Activated CD8-positive, alpha-beta memory T cell treated with anti-CD3 and anti-CD28 coated beads for 4 hours (primary cell): ENCODE data around the gene NTN4.
"Not testable (repeated sequence)": the region's sequence is repeated elsewhere in the genome, so short reads cannot be mapped to it uniquely, and the experiment has no call there.

Experiments used
- DNase-seq, 2 donors: peaks; one replicate each; pipeline ENCODE4 v3.0.0-alpha.2; 2020; ENCODE audit warnings: low read depth in 2 of 2

The NTN4 gene

DNA sequence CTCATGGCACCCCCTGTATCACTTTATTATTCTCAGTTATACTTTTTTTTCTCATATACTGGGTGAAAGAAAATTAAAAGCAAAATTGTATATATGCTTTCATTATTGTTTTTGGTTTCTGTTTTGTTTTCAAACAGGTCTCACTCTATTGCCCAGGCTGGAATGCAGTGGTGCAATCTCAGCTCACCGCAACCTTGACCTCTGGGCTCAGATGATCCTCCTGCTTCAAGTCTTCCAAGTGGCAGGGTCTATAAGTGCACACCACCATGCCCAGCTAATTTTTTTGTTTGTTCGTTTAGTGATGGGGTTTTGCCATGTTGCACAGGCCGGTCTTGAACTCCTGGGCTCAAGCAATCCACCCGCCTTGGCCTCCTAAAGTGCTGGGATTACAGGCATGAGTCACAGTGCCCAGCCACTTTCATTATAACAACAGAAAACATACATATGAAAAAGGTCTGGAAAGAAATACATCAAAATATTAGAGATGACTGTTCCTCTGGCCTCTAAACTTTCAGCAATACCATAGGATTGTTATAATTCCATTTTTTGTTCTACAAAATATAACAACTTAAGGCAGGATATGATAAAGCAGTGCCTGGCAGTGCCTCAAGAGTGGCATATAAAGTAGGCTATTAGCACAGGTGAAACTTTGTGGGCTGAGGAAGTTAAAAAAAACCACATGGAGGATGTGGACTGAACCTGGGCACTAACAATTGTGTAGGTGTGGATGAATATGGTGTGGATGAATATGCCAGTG, 5.8 kb upstream of the NTN4 start:
- no peak for DNase-seq

DNA sequence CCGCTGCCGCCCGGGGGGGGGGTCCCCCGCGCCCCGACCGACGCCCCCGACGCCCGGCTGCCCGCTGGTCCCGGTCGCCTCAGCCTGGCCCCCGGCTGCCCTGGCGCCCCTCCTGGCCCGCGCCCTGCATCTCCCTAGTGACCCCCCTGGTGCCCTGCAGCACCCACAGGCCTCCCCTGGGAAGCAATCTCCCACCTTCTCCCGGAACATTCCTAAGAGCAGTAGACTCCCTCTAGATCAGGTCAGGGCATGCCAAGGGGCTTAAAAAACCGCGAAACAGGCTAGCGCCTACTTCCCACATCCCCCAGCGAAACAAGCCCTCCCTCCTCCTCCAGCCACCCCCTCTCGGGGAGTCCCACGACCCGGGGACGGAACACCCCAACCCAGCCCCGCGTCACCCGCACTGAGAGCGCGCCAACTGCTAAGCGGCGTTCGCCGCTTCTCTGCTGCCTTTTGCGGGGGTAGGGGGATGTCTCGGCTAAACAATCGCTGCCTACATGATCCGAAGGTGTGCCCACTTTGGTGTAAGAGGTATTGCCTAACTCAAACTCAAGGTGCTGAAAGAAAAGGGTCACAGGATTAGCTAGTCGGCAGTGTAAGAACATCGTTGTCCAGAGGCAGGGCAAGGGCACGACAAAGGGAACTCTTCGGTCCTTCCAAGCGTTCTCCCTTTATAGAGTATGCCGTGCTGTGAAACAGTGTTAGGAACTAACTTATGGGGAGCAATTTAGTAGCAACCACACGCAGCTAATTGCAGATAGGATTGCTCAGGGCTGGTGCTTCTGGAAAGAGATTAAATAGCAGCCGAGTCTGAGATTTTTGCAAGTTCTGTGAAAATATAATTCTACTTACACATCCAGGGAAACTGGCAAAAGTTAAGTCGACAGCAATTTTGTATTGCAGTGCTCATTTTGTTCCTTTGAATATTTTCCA, 619 bp upstream of the NTN4 start:
- no peak for DNase-seq

DNA sequence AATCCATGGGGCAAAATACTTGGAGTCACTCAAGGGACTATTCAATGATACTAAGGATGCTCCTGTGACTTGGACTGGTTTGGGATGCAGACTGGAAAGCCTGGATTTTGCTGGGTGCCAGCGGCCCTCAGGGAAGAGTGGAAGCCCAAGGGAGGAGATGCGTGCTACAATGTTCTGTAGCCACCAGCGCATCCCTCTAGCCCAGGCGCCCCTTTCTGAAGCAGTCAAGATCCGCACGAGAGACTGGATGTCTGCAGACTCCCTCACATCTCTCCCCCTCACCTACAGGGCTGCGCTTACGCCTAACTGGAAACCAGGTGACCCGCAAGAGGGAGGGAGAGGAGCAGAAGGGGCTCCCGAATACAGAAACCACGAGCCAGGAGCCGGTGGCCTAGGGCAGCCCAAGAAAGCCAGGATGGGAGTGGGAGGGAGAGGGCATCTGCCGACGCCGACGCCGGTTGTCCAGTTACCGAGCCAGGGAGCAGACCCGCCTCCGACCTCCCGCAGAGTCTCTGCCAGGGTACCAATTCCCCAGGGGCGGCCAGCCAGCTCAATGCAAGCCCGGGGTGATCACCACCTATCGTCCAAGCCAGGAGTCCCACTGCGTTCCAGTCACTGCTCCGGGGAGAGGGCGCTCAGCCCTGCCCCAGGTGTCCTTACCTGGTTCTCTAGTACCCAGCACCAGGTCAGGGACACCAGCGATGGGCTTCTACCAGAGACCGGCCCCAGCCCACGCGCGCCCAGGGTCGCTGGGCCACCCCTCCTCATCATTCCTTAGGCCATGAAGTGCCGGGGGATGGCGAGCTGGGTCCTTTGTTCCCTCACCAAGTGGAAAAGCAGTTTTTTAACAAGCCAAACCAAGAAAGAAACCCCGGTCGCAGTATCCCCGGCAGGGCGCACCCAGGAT, 1.2 kb downstream of the NTN4 start:
- no peak for DNase-seq

DNA sequence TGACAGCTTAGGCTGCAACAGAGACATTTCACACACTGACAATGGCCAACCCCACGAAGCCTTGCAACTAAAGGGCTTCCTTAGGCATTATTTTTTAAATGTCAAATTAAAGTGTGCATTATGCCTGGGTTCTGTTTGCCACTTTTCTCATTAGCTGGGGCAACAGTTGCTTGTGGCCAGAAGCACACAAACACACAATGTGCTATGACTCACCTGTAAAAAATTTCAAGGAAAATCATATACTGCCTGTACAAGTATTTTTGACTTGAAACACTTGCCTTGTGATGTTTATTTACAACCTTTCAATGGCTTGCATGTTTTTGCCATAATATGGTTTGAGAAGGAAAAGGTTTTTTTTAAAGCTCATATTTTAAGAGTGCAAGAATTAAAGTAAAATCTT, 1.9 kb downstream of the NTN4 start:
- DNase-seq, result no peak

DNA sequence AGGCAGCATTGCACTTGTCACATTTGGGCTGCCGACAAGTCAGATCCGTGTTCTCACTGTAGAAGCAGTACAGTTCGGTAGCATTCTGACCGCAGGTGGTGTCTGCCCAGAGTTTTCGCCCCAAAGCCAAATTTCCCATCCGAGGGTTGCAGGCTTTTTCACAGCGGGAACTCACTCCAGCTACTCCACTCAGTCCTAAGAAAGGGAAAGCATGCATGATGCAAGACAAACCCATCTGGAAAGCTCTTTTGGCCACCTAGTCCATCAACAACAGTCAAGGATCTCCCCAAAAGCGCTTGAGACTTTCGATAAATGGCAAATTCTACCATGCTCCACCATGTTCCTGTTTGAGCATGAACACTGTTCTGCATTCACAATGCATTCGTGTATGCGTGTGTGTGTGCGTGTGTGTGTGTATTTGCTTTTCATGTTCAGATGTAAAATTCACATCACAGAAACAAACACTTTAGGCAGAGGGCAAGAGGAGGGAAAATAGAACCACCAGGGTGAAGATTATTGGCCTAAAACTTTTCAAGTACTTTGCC, 3.2 kb downstream of the NTN4 start:
- no peak for DNase-seq

DNA sequence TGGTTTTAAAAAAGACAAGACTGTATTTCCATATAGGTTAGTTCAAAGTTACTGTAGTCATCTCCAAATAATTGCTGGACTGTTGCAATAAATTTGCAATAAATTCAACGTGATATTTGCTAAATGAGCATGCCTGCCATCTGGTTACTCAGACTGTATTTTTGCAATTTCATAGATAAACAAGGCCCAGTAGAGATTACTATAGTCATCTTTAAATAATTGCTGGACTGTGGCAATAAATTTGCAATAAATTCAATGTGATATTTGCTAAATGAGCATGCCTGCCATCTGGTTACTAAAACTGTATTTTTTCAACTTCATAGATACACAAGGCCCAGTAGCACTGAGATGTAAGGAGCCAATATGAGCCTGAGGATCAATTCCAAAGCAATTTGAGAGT, 5.6 kb downstream of the NTN4 start:
- DNase-seq, result no peak

DNA sequence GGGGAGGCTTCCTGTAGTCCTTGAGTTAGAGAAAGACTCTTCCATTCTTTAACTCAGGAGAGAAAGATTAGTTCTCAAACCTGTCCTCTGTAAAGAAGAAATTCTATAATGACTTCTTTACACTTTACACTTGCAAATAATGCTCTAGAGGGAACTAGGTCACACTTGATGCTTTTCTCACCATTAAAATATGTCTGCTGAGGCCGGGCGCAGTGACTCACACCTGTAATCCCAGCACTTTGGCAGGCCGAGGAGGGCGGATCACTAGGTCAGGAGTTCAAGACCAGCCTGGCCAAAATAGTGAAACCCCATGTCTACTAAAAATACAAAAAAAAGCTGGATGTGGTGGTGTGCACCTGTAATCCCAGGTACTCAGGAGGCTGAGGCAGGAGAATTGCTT, 6.3 kb downstream of the NTN4 start:
- no peak for DNase-seq

DNA sequence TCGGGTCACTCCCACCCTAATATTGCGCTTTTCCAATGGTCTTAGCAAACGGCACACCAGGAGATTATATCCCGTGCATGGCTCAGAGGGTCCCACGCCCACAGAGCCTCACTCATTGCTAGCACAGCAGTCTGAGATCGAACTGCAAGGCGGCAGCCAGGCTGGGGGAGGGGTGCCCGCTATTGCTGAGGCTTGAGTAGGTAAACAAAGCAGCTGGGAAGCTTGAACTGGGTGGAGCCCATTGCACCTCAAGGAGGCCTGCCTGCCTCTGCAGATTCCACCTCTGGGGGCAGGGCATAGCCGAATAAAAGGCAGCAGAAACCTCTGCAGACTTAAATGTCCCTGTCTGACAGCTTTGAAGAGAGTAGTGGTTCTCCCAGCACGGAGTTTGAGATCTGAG, 15.1 kb downstream of the NTN4 start:
- not testable (repeated sequence) for DNase-seq

DNA sequence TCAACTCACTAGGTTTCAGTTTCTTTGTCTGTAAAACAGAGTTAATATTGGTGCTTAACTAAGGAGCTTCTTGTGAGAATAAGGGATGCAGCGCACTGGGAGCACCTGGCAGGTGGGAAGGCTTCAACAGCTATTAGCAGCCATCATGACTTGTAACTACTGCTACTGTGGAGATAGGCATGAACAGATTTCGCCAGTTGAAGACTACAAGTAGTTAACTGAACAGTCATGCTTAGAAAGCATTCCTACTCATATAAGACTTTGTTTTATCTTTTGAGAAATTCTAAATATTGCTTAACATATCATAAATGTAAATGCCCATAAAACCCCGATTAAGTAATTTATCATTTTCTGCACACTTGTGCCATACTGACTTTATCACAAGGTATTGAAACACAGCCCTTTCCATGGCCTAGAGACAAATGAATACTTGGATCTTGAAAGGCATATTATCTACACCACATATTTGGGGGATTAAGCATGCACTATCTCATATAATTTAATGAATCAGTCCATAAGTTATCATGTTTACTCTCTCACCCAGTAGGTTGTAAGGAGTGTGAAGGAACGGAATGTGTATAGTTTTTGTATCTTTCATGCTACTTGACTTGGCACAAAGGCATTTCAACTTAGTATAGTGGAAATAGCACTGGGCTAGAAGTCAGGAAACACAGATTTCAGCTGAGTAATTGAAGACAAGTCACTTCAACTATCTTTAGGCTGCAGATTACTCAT, 16.1 kb downstream of the NTN4 start:
- DNase-seq, result no peak

DNA sequence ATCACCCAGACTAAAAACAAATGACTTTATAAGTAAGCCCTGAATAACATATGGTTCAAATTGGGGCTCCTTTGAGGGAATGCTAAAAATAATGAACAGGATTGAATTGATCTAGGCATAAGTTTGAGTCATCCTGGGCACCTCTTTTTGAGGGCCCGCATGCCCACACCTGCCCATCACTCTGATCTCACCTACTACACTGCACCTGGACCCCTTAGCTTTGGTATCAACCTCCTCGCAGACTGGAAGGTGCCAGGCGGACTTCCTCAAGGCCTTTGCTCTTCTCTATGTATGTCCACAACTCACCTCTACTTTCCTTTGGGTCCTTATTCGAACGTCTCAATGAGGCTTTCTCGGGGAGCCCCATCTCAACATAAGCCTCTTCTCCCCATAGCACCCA, 17.2 kb downstream of the NTN4 start:
- no peak for DNase-seq

DNA sequence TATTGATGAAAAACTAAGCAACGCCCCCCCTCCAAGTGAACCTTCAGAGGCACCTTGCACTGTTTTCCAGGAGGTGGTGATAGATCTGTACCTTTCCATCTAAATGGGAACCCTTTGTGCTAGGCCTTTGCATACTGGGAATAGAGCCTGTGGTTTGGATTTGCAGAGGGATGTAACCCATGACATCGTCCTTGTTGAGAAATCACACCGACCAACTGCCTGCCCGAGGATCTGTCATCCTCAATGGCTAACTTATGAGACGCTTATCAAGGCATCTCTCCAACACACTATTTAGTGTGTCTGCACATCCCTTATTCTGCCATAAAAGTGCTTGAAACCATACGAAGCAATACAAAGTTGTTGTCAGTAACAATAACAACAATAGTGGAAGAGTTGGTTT, 22.9 kb downstream of the NTN4 start:
- DNase-seq, result no peak

DNA sequence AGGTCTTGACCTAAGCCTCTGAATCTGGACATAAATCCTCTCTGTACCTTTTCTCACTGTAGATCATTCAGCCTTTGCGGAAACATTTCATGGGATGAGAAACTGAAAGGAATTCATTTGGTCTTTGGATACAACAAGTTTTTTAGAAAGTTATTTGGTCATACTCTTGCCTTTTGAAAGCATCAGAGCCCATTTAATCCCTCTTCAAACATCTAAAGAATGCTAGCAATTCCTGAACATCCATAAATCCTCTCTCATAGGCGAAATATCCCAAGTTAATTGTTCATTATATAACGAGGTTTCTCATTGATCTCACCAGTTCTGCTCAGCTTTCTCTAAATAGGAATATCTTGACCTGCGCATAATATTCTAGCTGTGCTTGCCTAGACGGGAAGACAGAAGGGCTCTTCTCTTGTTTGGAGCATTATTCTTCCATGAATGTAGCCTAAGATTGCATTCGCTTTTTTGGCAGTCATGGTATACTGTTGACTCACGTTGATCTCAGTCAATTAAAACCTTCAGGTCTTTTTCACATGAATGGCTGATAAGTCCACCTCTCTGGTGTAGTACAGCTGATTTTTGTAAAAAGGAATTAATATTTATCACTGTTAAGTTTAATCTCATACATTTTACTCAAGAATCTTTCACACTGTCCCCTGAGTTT, 24.1 kb downstream of the NTN4 start:
- no peak for DNase-seq

DNA sequence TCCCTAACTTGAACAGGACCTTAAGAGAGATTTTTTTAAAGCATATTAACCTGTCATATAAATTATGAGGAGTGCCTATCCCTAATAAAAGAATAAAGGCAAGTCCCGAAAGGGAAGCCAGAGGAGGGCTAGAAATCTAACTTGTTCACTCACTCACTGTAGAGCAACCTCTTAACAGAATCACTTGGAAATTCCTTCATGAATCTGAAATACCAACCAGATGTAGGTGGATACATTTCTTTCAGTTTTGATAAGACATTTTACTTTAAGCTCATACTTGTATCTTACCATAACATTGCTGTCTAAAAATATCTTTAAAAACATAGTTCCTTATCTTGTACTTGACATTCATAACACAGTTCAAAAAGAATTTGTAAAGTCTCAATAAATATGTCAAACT, 25.7 kb downstream of the NTN4 start:
- DNase-seq, result no peak

DNA sequence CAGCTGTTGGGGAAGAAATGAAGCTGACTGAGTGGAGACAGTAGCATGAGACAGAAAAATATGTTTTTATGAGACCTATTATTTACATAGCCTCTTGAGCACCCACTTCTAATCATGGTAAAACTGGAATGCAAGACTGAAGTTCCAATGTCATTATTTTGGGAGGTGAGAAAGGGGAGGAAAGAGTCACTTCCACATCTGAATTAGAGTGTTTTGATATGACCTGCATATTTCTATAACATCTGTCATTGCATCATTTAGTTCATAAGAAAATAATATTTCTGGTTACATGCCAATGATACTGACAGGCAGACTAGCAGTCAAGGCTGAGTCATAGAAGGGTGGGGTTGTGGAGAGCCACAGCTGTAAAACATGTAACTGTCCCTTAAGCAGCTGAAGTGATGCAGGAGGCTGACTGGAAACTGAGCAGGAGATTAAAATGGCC, 26.7 kb downstream of the NTN4 start:
- DNase-seq, result no peak

DNA sequence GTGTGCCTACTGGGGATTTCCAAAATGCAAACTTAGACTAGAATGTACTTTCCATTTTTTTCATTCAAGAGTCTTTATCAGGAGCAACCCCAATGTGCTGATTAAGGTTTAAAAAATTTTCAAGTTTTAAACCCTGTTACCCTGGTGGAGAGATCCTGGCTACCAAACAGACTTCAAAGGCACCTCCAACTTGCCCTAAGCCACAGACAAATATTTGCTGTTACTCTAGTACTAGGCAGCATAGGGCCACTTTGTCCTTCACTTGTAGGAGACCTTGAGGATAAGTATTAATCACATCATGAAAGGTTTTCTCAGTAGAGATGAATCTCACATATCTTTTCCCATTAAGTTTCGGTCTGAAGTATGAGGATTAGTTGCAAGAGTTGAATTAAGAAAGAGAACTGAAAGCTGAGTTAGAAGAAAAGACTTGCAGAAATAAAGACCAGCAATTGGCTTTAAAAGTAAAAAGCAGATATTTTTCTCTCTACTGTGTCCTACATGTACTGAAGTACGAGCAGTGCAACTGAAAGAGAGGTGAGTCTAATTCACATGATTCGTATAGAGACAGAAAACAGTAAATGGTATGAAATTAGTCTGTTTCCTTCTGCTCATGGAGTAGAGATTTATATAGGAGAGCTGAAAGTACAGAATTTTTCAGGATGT, 28.3 kb downstream of the NTN4 start:
- no peak for DNase-seq

DNA sequence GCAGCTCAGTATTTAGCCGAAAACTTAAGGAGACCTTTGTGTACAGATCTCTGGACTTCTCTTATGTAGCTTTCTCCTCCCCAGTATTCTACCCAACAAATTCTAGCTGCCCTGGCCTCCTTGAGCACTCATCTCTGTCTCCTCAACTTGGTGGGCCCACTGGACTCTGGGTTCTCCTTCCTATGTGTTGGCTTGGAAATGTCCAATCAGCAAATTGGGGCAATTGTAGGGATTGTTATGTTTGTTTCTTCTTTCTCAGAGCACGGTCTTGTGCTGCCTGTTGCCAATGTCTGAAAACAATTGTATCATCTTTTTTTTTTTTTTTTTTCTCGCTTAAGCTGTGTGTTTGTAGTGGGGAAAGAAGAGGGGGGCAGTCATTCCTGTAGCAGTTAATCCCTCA, 30.2 kb downstream of the NTN4 start:
- DNase-seq, result no peak

DNA sequence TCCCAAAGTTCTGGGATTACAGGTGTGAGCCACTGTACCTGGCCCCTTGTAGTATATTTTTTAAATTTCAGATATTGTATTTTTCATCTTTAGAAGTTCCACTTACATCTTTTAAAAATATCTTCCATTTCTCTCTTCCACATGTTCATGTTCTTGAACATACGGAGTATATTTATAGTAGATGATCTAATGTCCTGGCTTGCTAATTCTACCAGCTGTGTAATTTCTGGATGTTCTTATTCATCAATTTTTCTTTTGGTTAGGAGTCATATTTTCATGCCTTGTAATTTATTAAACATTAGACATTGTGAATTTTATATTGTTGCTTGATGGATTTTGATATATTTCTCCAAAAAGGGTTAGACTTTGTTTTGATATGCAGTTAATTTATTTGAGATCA, 30.8 kb downstream of the NTN4 start:
- DNase-seq, result no peak

DNA sequence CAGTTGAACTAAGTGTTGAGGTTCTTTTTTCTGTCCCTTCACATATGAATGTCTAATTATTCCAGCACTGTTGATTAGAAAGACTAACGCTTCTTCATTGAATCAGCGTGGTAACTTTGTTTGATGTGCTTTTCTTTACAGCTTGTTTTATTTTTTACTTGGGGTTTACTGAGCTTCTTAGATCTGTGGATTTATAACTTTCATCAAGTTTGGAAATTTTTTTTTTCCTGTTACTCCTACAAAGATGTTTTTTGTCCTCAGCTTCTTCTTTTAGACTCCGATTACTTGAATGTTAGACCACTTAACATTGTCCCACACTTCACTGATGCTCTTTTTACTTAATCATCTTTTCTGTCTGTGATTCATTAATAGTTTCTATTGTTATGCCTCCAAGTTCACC, 31.5 kb downstream of the NTN4 start:
- no peak for DNase-seq

DNA sequence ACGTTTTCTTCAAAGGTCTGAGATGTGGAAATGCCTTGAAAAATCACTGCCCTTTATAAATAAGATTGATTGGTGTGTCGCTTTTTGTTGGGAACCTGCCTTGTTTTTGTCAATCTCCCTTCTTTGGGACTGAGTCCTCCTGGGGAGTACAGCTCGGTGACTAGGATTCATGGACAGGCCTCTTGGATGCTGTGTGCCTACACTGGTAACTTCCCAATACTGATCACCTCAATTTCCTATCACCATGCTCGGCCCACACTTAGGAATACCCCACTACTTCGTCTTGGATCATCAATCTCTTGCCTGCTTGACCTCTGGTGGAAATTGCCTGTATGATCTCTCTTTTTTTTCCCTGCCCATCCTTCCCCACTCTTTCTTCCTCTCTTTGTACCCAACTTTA, 34.2 kb downstream of the NTN4 start:
- DNase-seq, result no peak

DNA sequence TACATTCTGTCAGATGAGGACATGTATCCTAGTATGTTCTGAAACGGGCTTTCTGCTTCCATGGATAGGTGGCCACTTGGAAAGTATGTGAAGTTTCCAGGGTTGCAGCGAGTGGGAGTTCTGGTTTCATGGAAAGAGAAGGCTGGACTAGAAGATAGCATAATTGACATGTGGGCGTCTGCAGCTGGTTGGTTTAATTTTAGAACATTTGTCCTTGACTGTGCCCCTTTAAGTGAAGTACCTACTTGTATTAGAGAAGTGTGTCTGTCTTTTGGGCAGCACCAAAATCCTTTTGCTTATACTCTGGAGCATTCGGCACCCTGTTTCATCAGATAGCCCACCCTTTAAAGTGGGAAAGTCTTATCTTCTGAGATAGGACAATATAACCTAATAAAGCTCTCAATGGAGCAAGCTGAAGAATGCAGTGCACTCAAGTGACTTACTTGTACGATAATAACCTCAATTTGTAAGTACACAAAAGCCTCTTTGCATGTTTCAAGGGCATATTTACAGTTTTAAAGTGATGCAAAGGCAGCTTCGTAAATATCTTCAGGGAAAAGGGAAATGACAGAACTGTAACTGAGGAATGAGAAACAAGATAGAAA, 35.2 kb downstream of the NTN4 start:
- no peak for DNase-seq
